Nephron progenitor cell (in vitro differentiated cells): ENCODE results near the gene TCF7L2.

ENCODE experiments used
- DNase-seq: peaks from one replicate; pipeline ENCODE4 v3.0.0; 2021
- H3K27ac Mint-ChIP-seq: 2 replicates; pipeline ENCODE4 v1.8.0; 2021; ENCODE audit warnings: mild to moderate bottlenecking, moderate library complexity, mixed read lengths
- H3K27me3 Mint-ChIP-seq: 2 replicates; pipeline ENCODE4 v1.8.0; 2021; ENCODE audit warnings: mild to moderate bottlenecking, low read depth, mixed read lengths; ENCODE audit not compliant: poor library complexity
- H3K36me3 Mint-ChIP-seq: 2 replicates; pipeline ENCODE4 v1.8.0; 2021; ENCODE audit warnings: low read depth, mixed read lengths
- H3K4me1 Mint-ChIP-seq: 2 replicates; pipeline ENCODE4 v1.8.0; 2021; ENCODE audit warnings: mixed read lengths
- H3K4me3 Mint-ChIP-seq: 2 replicates; pipeline ENCODE4 v1.8.0; 2021; ENCODE audit warnings: mild to moderate bottlenecking, moderate library complexity, mixed read lengths
- H3K9me3 Mint-ChIP-seq: 2 replicates; pipeline ENCODE4 v1.8.0; 2021; ENCODE audit warnings: mild to moderate bottlenecking, moderate library complexity, mixed read lengths
- CTCF ChIP-seq: fragments of 200-600 bp; sonication (generic); IDR thresholded peaks from 2 replicates; pipeline ENCODE4 v1.5.0; 2021; ENCODE audit warnings: antibody characterized with exemption

TCF7L2 gene

GRCh38 chr10:112949875-112950507, at the start of gene TCF7L2:
TSS of gene TCF7L2 (plus strand) at chr10:112950247. CDS start at chr10:112950757, 510 bp downstream.
- H3K4me3 Mint-ChIP-seq: peak within 1 kb of the TSS; percentile 93
- DNase-seq: peak; percentile 93
- H3K9me3 Mint-ChIP-seq: no peaks in the 10 kb centered on the region
- no peak for TF ChIP-seq CTCF
- peaks cover 43% of the 10 kb centered on the region for H3K4me1 Mint-ChIP-seq
- H3K27me3 Mint-ChIP-seq: peaks cover 5% of the 10 kb centered on the region
- no peaks in the 10 kb centered on the region for H3K36me3 Mint-ChIP-seq
- peak within 1 kb of the TSS; percentile 99 for H3K27ac Mint-ChIP-seq

DNA sequence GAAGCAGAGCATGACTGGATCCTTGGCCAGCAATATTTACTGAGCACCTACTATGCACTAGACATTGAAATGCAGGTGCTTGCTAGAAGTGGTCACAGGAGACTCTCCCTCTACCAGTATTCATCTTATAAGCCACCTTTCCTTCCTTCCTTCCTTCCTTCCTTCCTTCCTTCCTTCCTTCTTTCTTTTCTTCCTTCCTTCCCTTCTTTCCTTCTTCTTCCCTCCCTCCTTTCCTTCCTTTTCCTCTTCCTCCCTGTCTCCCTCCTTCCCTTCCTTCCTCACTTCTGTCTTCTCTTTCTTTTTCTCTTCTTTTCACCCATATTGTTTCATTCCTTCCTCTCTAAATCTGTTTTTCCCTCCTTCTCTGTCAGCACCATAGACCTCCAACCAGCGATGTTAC, 47.3 kb upstream of the TCF7L2 start:
- Mint-ChIP-seq H3K9me3 (no peaks in the 10 kb centered on the region), H3K4me1 (peaks cover 13% of the 10 kb centered on the region), H3K27ac (no peak overlapping the region), H3K36me3 (no peaks in the 10 kb centered on the region), H3K27me3 (peaks cover 20% of the 10 kb centered on the region), H3K4me3 (no peak overlapping the region)
- DNase-seq: no peak
- no peak for TF ChIP-seq CTCF

DNA sequence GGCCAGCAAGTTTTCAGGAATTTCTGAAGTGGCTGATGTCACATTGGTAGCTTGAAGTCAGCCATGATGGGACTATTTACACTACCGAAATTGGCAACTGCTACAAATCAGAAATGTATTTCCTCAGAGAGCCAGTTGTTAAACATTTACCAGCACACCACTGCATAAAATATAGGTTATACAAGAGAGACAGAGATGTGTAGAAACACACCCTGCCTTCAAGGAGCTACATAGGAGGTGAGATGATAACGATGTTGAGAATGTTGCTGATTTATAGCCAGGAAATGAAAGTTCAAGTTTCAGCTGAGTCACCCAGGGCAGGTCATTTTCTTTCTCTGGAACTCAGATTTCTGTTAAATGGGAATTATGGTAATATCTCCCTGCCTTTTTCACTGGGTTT, 46.0 kb upstream of the TCF7L2 start:
- no peaks in the 10 kb centered on the region for H3K9me3 Mint-ChIP-seq
- H3K27ac Mint-ChIP-seq: no peak overlapping the region
- no peaks in the 10 kb centered on the region for H3K36me3 Mint-ChIP-seq
- H3K4me3 Mint-ChIP-seq: no peak overlapping the region
- H3K27me3 Mint-ChIP-seq: peaks cover 14% of the 10 kb centered on the region
- peaks cover 8% of the 10 kb centered on the region for H3K4me1 Mint-ChIP-seq
- no peak for DNase-seq
- TF ChIP-seq CTCF: no peak

- Mint-ChIP-seq H3K4me1 (peaks cover 20% of the 10 kb centered on the region), H3K27ac (no peak overlapping the region), H3K9me3 (no peaks in the 10 kb centered on the region), H3K4me3 (no peak overlapping the region), H3K36me3 (no peaks in the 10 kb centered on the region), H3K27me3 (peaks cover 18% of the 10 kb centered on the region)
- DNase-seq: no peak
- no peak for TF ChIP-seq CTCF
Measured at GRCh38 chr10:112906945-112907344, 43.1 kb upstream of the TCF7L2 start.

GRCh38 chr10:112907893-112908292, 42.2 kb upstream of the TCF7L2 start:
- H3K4me1 Mint-ChIP-seq: peaks cover 22% of the 10 kb centered on the region
- H3K27ac Mint-ChIP-seq: no peak overlapping the region
- H3K4me3 Mint-ChIP-seq: no peak overlapping the region

More at GRCh38 chr10:112907893-112908292, 42.2 kb upstream of the TCF7L2 start:
- TF ChIP-seq CTCF: no peak
- no peaks in the 10 kb centered on the region for H3K36me3 Mint-ChIP-seq
- H3K27me3 Mint-ChIP-seq: peaks cover 13% of the 10 kb centered on the region
- DNase-seq: peak; percentile 12
- no peaks in the 10 kb centered on the region for H3K9me3 Mint-ChIP-seq
